ENCODE data around the gene COPS3. TPM values are rescaled to one million over a fixed set of nuclear protein-coding genes. Genes with fewer than 3 reads are reported as not detected.

Gene COPS3
- total and polyA plus RNA-seq, 2 experiments from 2014 or later: 108 to 121 TPM

DNA sequence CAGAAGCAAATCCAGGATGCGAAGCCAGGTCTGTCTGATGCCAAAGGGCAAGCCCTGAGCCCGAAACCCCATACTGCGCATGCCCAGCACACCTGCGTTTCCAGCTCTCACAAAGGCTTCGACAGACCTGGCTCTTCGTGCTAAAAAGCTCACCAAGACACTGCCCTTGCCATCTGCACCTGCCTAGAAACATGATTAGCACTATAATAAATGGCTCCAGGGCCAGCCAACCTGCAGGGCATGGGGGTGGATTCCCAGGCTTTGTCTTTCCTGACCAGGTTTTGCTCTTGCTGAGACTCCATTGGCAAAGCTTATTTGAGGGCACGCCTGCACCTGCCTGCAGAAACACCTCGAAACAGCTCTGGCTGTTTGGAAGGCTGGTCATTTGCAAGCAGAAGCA is 60.5 kb downstream of the COPS3 start (continued):
- TF ChIP-seq NANOG (IDR thresholded peaks at IDR 0.05; ENCODE audit: borderline replicate concordance): no peak
- TF ChIP-seq, protein P1, sequence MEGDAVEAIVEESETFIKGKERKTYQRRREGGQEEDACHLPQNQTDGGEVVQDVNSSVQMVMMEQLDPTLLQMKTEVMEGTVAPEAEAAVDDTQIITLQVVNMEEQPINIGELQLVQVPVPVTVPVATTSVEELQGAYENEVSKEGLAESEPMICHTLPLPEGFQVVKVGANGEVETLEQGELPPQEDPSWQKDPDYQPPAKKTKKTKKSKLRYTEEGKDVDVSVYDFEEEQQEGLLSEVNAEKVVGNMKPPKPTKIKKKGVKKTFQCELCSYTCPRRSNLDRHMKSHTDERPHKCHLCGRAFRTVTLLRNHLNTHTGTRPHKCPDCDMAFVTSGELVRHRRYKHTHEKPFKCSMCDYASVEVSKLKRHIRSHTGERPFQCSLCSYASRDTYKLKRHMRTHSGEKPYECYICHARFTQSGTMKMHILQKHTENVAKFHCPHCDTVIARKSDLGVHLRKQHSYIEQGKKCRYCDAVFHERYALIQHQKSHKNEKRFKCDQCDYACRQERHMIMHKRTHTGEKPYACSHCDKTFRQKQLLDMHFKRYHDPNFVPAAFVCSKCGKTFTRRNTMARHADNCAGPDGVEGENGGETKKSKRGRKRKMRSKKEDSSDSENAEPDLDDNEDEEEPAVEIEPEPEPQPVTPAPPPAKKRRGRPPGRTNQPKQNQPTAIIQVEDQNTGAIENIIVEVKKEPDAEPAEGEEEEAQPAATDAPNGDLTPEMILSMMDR (conservative IDR thresholded peaks at IDR 0.05; ENCODE audit: low read depth in 2 of 2): no peak
- TF ChIP-seq ZNF331 (CRISPR knock-in tag; IDR thresholded peaks at IDR 0.05; ENCODE audit: low read depth): no peak
- TF ChIP-seq CREB1 (CRISPR knock-in tag; IDR thresholded peaks at IDR 0.05; ENCODE audit: low read depth): no peak
- no peak for TF ChIP-seq ZNF114 (CRISPR knock-in tag; IDR thresholded peaks at IDR 0.05)
- TF ChIP-seq EZH2 (IDR thresholded peaks at IDR 0.05; ENCODE audit: low read depth, unreplicated experiment): no peak

DNA sequence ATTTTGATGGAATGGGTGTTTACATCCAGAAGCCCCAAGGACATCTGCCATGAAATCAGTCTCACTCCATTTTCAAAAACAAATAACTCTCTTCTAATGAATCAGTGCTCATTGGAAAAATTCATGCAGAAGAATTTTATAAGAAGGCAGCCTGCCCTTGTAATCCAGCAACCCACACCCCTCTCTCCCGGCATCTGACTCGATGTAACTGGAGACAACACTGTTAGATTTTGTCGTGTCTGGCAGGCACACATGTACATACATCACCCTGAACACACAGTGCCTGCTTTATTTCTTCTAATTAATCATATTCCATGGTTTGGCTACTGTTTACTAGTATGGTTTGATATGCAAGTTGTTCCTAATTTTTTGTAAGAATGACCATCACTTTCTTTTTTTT is 63.1 kb downstream of the COPS3 start:
- no peak overlapping the region for H3K4me3 Mint-ChIP-seq
- peaks cover 6% of the 10 kb centered on the region; the same call in 1 of the 2 replicates for H4K20me1 ChIP-seq (replicated peaks; ENCODE audit: insufficient read depth)
- no peak overlapping the region for H3K27ac ChIP-seq (ENCODE audit: low read depth)
- H3K79me2 ChIP-seq (replicated peaks; ENCODE audit: insufficient read depth): no peaks in the 10 kb centered on the region
- no peak overlapping the region for H2AFZ ChIP-seq
- peaks cover 66% of the 10 kb centered on the region for H3K36me3 Mint-ChIP-seq (ENCODE audit: low read depth)
- H3K9me3 Mint-ChIP-seq: no peaks in the 10 kb centered on the region
- no peak overlapping the region for H3K27ac Mint-ChIP-seq
- no peaks in the 10 kb centered on the region for H3K27me3 ChIP-seq (ENCODE audit: insufficient read depth)
- ATAC-seq: no peak
- peaks cover 12% of the 10 kb centered on the region for H3K27me3 Mint-ChIP-seq (ENCODE audit: insufficient read depth, low read depth, poor library complexity)
- no peak for DNase-seq (ENCODE audit: low spot score)
- no peak overlapping the region for H3K4me3 ChIP-seq
- no peaks in the 10 kb centered on the region; the same call in 1 of the 3 replicates for H3K4me1 Mint-ChIP-seq
- H3K36me3 ChIP-seq (ENCODE audit: insufficient read depth): peaks cover 8% of the 10 kb centered on the region; the same call in 1 of the 2 replicates
- no peaks in the 10 kb centered on the region for H3K9me2 ChIP-seq (ENCODE audit: insufficient read depth)
- no peak overlapping the region for H3K4me2 ChIP-seq
- no peaks in the 10 kb centered on the region for H3F3A ChIP-seq (replicated peaks; ENCODE audit: low read depth)
- no peaks in the 10 kb centered on the region for H3K4me1 ChIP-seq (ENCODE audit: insufficient read depth)
- TF ChIP-seq, protein P2, sequence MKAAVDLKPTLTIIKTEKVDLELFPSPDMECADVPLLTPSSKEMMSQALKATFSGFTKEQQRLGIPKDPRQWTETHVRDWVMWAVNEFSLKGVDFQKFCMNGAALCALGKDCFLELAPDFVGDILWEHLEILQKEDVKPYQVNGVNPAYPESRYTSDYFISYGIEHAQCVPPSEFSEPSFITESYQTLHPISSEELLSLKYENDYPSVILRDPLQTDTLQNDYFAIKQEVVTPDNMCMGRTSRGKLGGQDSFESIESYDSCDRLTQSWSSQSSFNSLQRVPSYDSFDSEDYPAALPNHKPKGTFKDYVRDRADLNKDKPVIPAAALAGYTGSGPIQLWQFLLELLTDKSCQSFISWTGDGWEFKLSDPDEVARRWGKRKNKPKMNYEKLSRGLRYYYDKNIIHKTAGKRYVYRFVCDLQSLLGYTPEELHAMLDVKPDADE (IDR thresholded peaks at IDR 0.05): no peak
- TF ChIP-seq, protein P3, sequence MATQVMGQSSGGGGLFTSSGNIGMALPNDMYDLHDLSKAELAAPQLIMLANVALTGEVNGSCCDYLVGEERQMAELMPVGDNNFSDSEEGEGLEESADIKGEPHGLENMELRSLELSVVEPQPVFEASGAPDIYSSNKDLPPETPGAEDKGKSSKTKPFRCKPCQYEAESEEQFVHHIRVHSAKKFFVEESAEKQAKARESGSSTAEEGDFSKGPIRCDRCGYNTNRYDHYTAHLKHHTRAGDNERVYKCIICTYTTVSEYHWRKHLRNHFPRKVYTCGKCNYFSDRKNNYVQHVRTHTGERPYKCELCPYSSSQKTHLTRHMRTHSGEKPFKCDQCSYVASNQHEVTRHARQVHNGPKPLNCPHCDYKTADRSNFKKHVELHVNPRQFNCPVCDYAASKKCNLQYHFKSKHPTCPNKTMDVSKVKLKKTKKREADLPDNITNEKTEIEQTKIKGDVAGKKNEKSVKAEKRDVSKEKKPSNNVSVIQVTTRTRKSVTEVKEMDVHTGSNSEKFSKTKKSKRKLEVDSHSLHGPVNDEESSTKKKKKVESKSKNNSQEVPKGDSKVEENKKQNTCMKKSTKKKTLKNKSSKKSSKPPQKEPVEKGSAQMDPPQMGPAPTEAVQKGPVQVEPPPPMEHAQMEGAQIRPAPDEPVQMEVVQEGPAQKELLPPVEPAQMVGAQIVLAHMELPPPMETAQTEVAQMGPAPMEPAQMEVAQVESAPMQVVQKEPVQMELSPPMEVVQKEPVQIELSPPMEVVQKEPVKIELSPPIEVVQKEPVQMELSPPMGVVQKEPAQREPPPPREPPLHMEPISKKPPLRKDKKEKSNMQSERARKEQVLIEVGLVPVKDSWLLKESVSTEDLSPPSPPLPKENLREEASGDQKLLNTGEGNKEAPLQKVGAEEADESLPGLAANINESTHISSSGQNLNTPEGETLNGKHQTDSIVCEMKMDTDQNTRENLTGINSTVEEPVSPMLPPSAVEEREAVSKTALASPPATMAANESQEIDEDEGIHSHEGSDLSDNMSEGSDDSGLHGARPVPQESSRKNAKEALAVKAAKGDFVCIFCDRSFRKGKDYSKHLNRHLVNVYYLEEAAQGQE (IDR thresholded peaks at IDR 0.05; ENCODE audit: unreplicated experiment): no peak
- TF ChIP-seq, protein P1 (conservative IDR thresholded peaks at IDR 0.05; ENCODE audit: low read depth in 2 of 2): no peak
- no peak for TF ChIP-seq EZH2phosphoT487 (IDR thresholded peaks at IDR 0.05; ENCODE audit: unreplicated experiment)
- TF ChIP-seq CREB1 (CRISPR knock-in tag; IDR thresholded peaks at IDR 0.05; ENCODE audit: low read depth): no peak
- no peak for TF ChIP-seq ZNF331 (CRISPR knock-in tag; IDR thresholded peaks at IDR 0.05; ENCODE audit: low read depth)
- TF ChIP-seq POLR2AphosphoS5 (IDR thresholded peaks at IDR 0.05; ENCODE audit: low read depth): no peak
- no peak for TF ChIP-seq ZNF114 (CRISPR knock-in tag; IDR thresholded peaks at IDR 0.05)
- no peak for TF ChIP-seq EZH2 (IDR thresholded peaks at IDR 0.05; ENCODE audit: low read depth, unreplicated experiment)
- TF ChIP-seq NANOG (IDR thresholded peaks at IDR 0.05; ENCODE audit: borderline replicate concordance): no peak
